Left kidney (tissue), 2 donors: ENCODE data around the gene CFAP298. TPM values are rescaled to one million over a fixed set of nuclear protein-coding genes. Genes with fewer than 3 reads are reported as not detected.
"Not testable (repeated sequence)": the region's sequence is repeated elsewhere in the genome, so short reads cannot be mapped to it uniquely, and the experiment has no call there.

Experiments used
- DNase-seq: peaks from one replicate; pipeline ENCODE4 v3.0.0-alpha.2; 2013
- polyA plus RNA-seq: library from polyadenylated mRNA; unstranded; fragments of 120-200 nt; gene quantifications from one replicate; pipeline ENCODE4 v1.2.1, GENCODE V29; 2013; ENCODE audit not compliant: insufficient read length

CFAP298 gene
- polyA plus RNA-seq, 1 donor, result 68.0 TPM

- DNase-seq, result peak; percentile 91
Measured at GRCh38 chr21:32569261-32570230, 42.6 kb downstream of the CFAP298 start.

DNA sequence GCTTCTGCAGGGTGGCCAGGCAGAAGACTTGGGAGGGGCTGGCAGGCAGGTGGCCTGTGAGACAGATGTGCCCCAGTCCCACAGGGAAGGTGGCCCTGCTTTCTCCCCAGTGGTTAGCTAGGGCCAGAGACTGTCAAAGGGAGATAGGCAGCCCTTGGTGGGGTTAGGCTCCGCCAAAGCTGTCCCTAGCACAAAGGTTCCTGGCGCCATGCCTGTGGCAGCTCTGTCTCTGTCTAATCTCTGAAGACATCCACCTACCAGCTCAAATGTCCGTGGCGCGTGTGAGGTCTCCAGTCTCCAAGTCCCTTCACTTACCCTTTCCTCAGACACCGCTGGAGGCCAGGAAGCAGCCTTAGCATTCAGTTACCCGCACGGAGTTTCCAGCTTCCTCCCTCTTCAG lies 44.6 kb downstream of the CFAP298 start:
- no peak for DNase-seq

GRCh38 chr21:32566741-32567389 lies 45.3 kb downstream of the CFAP298 start:
- DNase-seq, result no peak

DNA sequence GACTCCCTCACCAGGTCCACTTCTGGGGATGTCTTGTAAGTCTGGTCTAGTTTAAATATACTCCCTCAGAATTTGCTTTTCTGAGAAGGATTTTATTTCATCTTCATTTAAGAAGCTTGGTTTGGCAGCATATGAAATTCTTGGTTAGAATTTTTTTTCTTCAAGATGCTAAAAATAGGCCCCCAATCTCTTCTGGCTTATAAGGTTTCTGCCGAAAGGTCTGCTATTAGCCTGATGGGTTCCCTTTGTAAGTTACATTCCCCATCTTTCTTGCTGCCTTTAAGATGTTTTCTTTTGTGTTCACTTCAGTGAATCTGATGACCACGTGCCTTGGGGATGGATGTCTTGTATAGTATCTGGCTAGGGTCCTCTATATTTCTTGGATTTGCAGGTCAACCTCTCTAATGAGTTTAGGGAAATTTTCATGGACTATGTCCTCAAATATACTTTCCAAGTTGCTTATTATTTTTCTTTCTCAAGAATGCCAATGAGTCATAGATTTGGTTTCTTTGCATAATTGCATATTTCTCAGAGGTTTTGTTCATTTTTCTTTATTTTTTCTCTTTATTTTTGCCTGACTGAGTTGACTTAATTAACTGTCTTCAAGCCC lies 46.2 kb downstream of the CFAP298 start:
- DNase-seq, result no peak

DNA sequence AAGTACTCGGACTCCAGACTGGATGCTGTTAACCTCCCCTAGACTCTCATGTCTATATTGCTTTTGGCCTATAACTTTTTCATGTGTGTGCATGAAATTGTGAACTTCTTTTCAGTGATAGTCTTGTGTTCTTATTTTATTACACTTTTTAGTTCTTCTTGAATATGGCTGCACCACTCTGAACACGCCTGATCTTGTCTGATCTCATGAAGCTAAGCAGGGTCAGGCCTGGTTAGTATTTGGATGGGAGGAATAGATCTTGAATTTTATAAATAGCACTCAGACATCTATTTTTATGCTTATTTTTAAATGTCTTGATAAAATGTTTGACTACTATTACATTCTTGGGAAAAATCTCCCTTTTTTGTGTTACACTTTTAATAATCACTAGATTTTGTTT lies 49.3 kb downstream of the CFAP298 start:
- no peak for DNase-seq

DNA sequence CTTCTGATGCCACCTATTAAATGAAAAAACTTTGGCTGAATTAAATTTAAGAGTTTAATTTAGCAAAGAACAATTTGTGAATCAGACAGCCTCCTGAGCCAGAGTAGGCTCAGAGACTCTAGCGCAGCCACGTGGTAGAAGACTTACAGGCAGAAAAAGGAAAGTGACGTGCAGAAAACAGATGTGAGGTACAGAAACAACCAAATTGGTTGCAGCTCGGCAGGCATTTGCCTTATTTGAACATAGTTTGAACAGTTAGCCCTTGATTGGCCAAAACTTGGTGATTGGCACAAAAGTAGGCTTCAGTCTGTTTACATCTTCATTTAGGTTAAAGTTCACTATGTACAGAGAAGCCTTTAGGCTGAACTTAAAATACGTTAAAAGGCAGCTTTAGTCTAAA lies 49.8 kb downstream of the CFAP298 start:
- peak; percentile 32 for DNase-seq

- not testable (repeated sequence) for DNase-seq
Measured at GRCh38 chr21:32561476-32561875, 50.7 kb downstream of the CFAP298 start.

- DNase-seq, result no peak
Measured at GRCh38 chr21:32560896-32561295, 51.3 kb downstream of the CFAP298 start.

DNA sequence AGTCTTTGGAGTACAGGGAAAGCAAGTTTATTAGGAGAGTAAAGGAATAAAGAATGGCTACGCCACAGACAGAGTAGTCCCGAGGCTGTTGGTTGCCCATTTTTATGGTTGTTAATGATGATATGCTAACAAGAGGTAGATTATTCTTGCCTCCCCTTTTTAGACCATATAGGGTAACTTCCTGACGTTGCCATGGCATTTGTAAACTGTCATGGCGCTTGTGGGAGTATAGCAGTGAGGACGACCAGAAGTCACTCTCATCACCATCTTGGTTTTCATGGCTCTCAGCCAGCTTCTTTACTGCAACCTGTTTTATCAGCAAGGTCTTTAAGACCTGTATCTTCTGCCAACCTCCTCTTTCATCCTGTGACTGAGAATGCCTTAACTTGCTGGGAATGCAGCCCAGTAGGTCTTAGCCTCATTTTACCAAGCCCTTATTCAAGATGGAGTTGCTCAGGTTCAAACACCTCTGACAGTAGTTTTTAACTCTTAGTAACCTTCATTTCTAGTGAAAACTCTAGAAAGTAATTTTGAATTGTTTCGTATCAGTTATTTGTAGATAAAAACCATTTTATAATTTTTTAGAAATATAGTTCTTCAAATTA lies 53.1 kb downstream of the CFAP298 start:
- no peak for DNase-seq

- no peak for DNase-seq
Measured at GRCh38 chr21:32558106-32558505, 54.1 kb downstream of the CFAP298 start.

GRCh38 chr21:32554832-32555638 lies 57.1 kb downstream of the CFAP298 start:
- DNase-seq, result no peak

DNA sequence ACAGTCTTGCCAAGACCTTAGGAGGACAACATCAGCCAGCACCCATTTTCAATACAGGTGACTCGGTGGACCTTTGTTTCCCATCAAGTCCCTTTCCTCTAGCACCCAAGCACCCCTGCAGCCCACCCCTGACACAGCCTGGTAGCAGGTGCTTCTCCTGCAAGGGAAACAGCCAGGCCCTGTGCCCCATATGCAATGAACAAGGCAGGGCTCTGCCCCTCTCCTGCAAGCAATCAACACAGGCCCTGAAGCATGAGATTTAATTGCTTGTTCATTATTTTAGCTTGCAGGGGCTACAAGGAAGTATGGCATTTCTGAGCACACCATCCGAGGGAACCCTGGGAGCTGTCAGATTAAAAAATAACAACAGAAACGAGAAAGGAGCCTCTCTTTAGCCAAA lies 62.3 kb downstream of the CFAP298 start:
- DNase-seq, result no peak

GRCh38 chr21:32549440-32549839 lies 62.7 kb downstream of the CFAP298 start:
- no peak for DNase-seq

Other genes with a start within 250 kb of the CFAP298 start
- gene URB1, start 219.4 kb downstream of the CFAP298 start, polyA plus RNA-seq, result 14.9 TPM
- gene EVA1C, start 199.7 kb downstream of the CFAP298 start, polyA plus RNA-seq, result 2.4 TPM
- 2.0 TPM for gene TCP10L, start 26.9 kb downstream of the CFAP298 start, polyA plus RNA-seq
- gene SYNJ1, start 115.6 kb upstream of the CFAP298 start, polyA plus RNA-seq, result 19.4 TPM
- gene PAXBP1, start 159.4 kb upstream of the CFAP298 start, polyA plus RNA-seq, result 120 TPM